HT-29 (cell line): ENCODE results near the gene ZNF311. TPM values are rescaled to one million over a fixed set of nuclear protein-coding genes. Genes with fewer than 3 reads are reported as not detected.
"Not testable (repeated sequence)": the region's sequence is repeated elsewhere in the genome, so short reads cannot be mapped to it uniquely, and the experiment has no call there.

Experiments
- DNase-seq: peaks from one replicate; pipeline ENCODE4 v3.0.0-alpha.2; 2015; ENCODE audit warnings: low spot score
- total RNA-seq: library from RNA; depleted of rRNA; stranded (reverse); fragments of >200 nt; shearing (Covaris generic); gene quantifications from 2 replicates; pipeline ENCODE4 v1.2.3, GENCODE V29; 2014

The ZNF311 gene
- total RNA-seq, 1 experiment from 2014 or later = 1.2 TPM

DNA sequence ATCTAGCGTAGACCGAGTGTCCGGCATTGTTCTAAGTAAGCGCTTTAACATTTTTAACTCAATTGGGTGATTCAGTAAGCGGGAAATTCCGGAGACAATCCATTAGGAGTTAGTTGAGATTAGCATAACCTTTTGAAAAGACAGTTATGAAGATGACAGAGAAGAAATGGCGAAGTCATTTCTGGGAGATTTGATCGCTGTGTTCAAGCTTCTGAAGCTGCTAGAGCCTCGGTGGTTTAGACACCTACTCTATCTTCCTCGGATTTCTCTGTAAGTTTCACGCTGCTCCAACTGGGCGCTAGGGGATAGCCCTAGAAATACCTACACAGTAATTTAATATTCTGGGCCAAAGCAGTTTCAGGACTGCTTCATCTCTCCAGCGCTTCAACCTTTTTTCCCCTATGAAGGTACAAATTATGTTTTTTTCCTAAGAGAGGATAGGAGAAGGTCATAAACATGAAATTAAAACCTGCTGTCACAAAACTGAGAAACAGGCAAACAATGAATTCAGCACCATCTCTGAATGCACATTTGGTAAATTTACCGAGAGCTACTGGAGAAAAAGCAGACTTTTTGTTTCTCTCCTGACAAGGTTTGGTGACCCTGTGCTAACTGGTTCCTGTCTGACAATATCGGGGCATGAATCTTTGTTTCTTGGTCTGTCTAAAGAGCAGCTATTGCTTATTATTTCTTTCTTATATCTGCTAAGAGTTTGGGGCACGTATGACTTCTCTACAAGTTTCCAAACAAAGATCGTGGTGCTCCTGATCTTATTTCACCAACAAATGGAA is 22.4 kb downstream of the ZNF311 start:
- DNase-seq = no peak

DNA sequence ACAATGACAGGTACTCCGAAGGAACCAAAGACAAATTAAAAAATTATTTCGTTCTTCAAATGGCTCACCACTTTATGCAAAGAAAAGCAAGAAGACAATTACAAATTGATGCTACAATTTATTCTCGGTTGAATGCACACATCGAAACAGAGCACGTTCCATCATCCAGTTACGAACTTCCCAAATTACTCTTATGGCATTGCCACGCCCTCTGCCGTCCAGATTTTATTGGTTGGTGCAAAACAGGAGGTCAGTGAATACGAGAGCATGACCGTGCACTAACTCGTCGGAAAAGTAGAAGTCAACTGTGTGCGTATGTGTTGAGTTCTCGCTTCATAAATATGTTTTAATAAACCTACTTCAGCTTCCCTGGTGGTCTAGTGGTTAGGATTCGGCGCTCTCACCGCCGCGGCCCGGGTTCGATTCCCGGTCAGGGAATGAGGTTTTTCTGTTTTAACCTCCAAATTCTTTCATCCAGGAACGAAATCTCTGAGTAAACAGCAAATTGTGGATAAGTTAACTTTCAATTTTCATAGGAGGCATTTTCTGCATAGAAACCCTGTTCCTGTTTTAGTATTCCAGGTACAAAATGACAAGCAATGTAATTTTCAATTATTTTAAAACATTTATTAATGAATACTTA is 23.2 kb downstream of the ZNF311 start:
- DNase-seq = peak; percentile 91

DNA sequence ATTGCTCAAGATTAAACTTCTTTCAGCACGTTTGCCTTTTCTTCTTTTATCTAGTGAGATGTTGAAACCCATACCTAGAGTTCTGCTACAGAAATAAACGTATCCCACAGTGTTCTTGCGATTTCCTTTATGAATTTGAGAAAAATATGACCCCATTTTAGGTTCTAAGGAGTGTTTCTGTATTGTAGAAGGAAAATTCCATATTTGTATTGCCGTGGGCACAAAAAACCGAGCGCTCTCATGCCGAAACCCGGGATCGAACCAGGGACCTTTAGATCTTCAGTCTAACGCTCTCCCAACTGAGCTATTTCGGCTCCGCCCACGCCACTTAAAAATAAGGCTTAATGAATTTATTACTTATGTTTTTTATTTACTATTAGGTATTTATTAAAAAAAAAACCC is 23.7 kb downstream of the ZNF311 start:
- DNase-seq = peak; percentile 95

DNA sequence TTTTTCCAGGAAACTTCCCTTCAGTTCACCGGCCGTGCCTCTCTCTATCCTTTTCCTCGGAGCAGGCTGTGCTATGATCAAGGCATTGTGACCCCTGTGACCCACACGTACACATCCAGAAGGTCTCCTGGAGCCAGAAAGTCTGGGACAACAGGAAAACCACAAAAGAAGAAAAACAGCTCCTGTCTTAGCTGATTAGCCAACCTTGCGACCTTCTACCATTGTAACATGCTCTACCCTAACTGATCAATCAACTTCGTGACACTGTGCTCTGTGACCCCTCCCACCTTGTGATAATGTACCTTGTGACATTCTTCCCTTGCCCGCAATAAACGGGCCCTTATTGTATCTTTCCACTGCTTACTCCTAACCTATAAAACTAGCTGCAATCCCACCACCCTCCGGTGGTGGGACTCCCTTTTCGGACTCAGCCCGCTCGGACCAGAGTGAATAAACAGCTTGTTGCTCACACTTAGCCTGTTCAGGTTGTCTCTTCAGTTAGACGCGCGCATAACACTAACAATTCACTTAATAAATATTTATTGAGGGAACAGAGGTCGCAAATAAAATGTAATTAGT is 24.2 kb downstream of the ZNF311 start:
- peak; percentile 92 for DNase-seq

DNA sequence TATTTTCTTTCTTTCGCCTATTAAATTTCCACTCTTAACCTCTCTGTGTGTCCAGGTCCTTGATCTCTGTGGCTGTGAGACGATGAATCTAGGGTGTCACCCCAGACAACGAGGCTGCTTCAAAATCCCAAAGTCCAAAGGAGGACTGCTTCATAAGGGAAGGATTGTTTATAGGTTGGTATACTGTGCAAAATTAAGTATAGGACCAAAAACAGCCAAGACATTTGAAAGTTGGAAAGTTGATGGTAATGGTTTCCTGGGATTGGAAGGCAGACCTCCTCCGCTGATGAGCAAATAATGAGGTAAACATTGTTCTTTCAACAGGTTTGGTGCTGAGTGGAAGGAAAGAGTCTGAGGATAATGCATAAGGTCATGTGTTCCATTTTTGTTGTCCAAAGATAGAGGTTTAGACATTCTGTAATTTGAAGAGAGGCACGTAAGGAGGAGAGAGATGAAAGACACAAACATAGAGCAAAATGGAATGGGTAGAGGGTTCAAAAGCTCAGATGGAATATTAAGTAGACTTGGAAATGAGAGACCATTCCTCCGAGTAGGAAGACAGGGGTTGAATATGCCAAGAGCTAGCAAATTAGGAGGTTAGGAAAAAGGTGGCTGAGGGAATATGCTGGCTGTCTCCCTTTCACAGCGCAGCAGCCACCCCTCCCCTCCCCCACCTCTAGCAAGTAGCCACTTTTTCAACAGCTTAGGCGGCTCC is 24.8 kb downstream of the ZNF311 start:
- DNase-seq = no peak

DNA sequence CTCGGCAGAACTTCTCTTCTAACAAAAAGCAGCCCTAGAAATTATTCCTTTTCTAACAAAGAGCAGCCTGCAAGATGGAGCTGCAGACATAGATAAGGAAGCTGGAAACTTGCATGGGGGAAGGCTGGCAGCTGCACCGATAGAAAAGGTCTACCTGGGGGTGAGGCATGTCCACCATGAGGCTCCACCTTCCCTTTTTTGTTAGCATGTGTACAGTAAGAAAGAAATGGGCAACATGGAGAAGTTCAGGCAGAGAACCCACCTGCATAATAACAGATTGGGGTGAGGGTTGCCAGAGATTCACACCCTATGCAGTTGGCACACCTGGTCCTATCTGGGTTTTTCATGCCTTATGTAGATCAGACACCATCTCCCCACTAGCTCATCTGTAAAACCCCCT is 25.4 kb downstream of the ZNF311 start:
- no peak for DNase-seq

DNA sequence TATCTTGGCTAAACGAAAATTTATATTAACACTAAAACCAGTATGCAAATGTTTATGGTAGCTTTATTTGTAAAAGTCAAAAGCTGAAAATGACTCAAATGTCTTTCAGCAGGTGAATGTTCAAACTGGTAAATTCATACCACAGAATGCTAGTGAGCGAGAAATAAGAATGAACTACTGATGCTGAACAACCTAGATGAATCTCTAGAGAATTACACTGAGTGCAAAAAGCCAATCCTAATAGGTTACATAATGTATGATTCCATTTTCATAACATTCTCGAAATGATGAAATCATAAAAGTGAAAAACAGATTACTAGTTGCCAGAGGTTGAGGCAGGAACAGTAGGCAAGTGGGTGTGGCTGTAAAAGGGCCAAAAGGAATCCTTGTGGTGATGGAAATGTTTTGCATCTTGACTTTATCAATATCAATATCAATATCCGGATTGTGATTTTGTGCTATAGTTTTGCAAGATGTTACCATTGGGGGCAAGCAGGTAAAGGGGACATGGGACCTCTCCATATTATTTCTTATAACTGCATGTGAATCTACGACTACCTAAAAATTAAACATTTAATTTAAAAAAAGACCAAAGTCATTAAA is 26.1 kb downstream of the ZNF311 start:
- DNase-seq = no peak

DNA sequence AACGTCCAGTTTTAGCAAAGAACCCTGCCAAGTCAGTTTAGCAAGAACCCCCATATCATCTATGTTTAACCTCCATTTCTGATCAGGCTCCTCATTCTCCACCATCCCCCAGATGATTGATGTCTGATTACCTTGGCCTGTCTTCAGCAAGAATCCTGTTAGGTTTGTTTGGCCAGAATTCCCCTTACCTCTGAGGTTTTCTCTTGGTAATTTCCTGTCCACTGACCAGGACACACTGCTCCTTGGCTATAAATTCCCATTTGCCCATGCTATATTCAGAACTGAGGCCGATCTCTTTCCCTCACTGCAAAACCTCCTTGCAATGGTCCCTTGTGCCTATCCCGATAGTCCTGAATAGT is 27.0 kb downstream of the ZNF311 start:
- DNase-seq = no peak

DNA sequence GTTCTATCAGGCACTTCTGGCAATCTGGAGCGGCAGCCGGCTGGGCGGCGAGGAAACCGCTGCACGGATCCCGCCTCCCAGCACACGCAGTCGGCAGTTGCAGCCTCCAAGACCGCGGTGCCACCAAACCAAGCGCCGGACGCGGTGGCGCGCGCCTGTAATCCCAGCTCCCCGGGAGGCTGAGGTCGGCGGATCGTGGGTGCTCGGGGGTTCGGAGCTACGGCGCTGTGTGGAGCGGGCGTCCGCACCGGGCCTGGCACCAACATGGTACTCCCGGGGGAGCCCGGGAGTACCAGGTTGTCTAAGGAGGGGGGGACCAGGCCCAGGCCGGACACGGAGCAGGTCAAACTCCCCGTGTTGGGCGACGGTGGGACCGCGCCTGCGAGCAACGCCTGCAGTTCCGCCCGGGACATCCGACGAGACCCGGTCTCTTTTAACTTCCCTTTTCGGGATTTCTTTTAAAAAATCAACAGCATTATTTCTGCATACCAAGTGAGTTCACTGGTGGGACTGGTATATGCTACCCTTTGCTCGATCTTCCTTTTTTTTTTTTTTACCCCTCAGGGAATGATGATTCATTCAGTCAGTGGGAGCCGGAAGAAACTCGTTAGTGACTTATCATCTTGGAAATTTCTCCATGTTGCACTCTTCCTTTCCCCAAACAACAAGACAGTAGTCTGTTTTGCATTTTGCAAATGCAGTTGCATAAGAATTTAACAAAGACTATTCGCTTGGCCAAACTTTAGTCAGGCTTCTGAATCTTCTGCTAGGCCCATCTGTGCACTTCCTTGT is 27.6 kb downstream of the ZNF311 start:
- DNase-seq = no peak

DNA sequence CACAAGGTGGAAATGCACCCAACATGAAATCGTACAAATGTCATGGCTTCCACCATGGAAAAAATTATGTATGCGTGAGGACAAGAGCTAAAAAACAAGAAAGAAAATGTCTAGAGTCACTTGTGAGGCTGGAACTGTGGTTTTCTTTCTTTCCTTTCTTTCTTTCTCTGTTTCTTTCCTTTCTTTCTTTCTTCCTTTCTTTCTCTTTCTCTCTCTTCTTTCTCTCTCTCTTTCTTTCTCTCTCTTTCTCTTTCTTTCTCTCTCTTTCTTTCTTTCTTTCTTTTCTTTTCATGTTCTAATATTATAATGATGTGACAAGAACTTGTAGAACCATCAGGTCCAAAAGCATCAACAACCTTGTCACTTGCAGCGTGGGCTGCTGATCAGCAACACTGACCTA is 28.4 kb downstream of the ZNF311 start:
- DNase-seq = no peak

DNA sequence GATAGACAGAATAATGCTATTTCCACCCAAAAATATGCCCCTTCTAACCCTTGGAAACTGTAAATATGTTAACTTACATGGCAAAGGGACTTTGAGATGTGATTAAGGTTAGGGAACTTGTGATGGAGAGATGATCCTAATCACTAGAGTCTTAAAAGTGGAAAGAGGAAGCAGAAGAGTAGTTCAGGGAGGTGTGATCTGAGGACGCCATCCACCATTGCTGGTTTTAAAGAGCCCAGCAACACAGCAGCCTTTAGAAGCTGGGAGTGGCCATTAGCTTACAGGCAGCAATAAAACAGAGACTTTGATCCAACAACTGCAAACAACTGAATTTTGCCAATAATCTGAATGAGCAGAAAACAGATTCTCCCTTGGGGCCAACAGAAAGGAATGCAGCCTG is 30.6 kb downstream of the ZNF311 start:
- no peak for DNase-seq

DNA sequence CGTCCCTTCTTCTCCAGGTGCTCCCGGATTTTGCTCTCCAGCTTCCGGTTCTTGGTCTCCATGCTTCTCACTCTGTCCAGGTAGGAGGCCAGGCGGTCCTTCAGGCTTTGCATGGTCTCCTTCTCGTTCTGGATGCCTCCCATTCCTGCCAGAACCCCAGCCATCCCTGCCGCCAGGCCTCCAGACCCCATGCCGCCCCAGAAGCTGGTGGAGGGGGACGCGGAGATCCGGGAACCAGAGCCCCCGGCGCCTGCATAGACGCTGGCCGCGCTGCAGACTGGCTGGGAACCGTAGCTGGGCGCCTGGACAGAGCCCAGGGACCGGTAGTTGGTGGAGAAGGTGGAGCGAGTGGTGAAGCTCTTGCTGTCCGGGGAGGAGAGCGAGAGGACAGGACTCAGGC is 35.1 kb downstream of the ZNF311 start:
- not testable (repeated sequence) for DNase-seq

DNA sequence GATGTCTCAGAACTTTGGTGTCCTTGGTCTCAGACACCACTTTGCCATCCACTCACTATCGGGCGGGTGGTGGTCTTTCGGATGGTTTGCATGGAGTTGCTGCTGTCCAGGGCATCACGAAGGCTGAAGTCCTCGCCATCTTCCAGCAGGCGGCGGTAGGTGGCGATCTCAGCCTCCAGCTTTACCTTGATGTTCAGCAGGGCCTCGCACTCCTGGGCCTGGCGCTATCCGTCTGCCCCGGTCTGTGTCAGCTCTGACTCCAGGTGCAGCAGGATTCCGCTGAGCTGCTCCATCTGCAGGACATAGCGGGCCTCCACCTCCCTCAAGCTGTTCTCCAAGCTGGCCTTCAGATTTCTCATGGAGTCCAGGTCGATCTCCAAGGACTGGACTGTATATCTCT is 36.0 kb downstream of the ZNF311 start:
- no peak for DNase-seq

DNA sequence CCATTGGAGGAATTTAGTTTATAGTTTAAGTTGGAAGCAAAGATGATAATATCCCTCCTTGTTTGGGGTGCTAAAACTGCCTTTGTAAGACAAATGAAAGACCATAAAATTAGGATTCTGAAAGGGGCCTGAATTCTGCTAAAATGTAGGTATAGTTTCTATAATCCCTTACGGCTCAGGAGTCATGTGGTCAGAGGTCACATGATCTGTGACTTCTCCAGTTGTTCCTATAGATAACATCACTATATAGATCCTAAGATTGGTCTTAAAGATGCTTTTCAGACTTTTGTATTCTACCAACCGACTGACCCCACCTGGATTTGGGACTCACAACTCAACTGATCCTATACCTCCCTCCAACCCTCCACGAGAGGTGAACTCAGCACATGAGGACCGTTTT is 36.6 kb downstream of the ZNF311 start:
- no peak for DNase-seq

DNA sequence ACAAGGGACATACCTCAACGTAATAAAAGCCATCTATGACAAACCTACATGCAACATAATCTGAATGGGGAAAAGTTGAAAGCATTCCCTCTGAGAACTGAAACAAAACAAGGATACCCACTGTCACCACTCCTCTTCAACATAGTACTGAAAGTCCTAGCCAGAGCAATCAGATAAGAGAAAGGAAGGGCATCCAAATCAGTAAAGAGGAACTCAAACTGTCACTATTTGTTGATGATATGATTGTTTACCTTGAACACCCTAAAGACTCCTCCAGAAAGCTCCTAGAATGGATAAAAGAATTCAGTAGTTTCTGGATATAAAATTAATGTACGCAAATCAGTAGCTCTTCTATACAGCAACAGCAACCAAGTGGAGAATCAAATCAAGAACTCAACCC is 39.4 kb downstream of the ZNF311 start:
- DNase-seq = no peak

DNA sequence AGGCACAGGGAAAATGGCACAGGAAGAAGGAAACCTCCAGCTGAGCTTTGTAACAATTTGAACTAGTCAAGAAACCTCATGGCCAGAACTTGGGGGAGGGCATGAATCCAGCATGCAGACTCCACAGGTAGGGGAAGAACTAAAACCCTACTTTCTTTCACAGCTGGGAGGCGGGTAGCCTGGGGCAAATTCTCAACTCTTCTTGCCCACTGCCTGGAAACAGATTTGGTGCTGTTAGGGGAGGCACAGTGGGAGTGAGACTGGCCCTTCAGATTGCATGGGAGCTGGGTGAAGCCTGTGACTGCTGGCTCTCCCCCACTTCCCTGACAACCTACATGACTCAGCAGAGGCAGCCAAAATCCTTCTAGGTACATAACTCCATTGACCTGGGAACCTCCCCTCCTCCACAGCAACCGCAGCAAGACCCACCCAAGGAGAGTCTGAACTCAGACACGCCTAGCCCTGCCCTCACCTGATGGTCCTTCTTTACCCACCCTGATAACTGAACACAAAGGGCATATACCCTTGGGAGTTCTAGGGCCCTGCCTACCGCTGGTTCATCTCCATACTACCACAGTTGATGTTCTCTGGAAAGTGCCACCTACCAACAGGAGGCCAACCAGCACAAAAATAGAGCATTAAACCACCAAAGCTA is 44.1 kb downstream of the ZNF311 start:
- DNase-seq = peak; percentile 57

DNA sequence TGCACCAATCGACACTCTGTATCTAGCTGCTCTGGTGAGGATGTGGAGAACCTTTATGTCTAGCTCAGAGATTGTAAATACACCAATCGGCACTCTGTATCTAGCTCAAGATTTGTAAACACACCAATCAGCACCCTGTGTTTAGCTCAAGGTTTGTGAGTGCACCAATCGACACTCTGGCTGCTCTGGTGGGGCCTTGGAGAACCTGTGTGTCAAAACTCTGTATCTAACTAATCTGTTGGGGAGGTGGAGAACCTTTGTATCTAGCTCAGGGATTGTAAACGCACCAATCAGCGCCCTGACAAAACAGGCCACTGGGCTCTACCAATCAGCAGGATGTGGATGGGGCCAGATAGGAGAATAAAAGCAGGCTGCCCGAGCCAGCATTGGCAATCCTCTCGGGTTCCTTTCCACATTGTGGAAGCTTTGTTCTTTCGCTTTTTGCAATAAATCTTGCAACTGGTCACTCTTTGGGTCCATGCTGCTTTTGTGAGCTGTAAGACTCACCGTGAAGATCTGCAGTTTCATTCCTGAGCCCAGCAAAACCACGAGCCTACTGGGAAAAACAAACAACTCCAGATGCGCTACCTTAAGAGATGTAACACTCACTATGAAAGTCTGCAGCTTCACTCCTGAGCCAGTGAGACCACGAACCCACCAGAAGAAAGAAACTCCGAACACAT is 46.4 kb downstream of the ZNF311 start:
- not testable (repeated sequence) for DNase-seq

DNA sequence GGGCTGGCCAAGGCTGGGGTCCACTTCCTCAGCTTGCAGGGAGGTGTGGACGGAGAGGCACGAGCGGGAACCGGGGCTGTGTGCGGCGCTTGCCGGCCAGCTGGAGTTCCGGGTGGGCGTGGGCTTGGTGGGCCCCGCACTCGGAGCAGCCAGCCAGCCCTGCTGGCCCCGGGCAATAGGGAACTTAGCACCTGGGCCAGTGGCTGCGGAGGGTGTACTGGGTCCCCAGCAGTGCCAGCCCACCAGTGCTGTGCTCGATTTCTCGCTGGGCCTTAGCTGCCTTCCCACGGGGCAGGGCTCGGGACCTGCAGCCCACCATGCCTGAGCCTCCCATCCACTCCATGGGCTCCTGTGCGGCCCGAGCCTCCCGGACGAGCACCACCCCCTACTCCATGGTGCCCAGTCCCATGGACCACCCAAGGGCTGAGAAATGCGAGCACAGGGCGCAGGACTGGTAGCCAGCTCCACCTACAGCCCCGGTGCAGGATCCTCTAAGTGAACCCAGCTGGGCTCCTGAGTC is 47.3 kb downstream of the ZNF311 start:
- DNase-seq = not testable (repeated sequence)

DNA sequence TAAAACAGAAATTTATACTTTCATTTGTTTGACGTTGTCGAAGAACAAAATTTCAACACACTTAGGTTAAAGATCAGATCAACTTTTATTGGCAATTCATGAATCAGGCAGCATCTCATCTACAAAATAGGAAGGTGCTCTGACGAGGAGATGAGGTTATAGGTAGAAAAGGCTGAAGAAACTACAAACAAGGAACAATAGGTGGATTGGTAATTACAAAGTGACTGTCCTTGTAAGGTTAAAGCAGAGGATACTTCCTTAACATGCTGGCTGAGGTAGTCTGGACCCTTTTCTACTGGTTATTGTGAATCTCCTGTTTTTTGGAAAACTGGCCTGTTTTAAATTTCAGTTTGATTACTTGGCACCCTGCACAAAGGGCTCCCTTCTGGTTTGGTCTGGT is 48.8 kb downstream of the ZNF311 start:
- no peak for DNase-seq
